DND-41 (cell line): ENCODE measurements around the gene MEF2C.

Experiments used
- CTCF ChIP-seq: IDR thresholded peaks from 2 replicates; pipeline ENCODE4 v1.5.1; 2012; ENCODE audit warnings: borderline replicate concordance, low read length, moderate library complexity, mild to moderate bottlenecking; ENCODE audit not compliant: poor library complexity, severe bottlenecking; ENCODE audit errors: extremely low read depth
- EZH2 ChIP-seq: IDR thresholded peaks from 3 replicates; pipeline ENCODE4 v1.6.1; 2012; ENCODE audit warnings: borderline replicate concordance, low read depth, mild to moderate bottlenecking, moderate library complexity, low read length, inconsistent platforms; ENCODE audit not compliant: severe bottlenecking

- TF ChIP-seq CTCF: no peak
- no peak for TF ChIP-seq EZH2
Observed at GRCh38 chr5:88688156-88688983, 194.6 kb downstream of the MEF2C start.
